ENCODE results near the gene FAM240B.

FAM240B gene

DNA sequence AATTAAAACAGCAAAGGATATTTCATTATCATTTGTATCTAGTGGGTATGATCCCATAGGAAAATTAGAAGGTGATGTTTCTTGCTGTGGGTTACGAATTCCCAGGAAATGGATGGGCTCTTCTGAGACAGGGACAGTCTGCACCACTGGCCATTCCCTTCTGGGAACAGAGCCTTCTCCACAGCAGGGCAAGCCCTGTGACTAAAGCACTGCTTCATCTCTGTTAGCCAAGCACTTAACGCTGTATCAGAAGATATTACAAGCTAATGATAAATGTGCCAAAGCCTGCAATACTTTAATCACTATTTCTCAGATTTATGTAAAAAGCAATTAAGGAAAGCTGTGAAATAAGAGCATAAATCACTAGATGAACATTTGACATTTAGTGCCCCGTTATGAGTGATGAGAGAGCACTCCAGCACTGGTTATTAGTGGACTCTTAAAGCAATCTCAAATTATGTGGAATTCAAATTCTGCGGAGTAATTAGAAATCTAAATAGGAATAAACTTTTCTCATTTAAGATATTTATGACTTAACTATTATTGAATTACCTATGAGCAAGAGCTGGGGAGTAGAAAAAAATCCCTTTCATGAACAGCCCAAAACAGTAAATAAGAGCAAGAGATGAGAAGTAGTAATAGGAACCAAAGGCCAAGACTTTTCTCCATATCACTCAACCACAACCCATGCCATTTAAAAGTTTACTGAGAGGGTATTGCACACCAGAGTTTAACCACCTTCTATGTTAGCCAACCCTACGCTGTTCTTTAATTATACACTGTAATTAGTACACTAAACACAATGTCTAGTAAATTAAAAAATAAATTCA lies 49.2 kb downstream of the FAM240B start:
- DNase-seq (ENCODE audit: low read depth, low spot score): no peak

DNA sequence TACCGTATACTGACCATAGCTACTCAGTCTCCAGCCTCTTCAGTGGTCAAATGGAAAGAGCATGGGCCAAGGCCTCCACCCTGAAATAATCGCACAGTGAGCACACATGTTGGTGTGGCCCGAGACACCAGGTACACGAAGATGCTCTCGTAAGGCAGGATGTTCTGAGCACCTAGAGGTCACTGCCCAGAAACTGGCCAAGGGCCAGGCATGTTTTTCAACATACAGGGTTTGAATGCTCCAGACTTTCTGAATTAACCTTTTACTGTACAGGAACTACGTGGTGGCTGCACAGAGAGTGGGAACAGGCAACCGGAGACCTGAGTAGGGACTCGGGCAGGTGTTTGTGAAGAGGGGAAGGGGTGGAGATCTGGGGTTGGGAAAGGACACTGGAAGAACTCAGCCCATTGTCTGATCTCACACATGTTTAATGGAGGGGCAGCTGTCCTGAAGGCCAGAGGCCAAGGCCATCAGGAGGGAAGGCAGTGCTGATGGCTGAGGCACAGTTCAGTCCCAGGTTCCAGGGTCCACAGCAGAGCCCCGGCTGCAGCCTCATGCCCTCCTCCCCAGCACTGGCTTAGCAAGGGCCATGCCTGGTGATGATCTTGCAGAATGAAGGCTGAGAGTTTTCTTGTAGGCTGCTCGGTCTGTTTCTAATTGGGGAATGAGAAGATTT lies 51.0 kb downstream of the FAM240B start:
- DNase-seq (ENCODE audit: low read depth, low spot score): no peak

DNA sequence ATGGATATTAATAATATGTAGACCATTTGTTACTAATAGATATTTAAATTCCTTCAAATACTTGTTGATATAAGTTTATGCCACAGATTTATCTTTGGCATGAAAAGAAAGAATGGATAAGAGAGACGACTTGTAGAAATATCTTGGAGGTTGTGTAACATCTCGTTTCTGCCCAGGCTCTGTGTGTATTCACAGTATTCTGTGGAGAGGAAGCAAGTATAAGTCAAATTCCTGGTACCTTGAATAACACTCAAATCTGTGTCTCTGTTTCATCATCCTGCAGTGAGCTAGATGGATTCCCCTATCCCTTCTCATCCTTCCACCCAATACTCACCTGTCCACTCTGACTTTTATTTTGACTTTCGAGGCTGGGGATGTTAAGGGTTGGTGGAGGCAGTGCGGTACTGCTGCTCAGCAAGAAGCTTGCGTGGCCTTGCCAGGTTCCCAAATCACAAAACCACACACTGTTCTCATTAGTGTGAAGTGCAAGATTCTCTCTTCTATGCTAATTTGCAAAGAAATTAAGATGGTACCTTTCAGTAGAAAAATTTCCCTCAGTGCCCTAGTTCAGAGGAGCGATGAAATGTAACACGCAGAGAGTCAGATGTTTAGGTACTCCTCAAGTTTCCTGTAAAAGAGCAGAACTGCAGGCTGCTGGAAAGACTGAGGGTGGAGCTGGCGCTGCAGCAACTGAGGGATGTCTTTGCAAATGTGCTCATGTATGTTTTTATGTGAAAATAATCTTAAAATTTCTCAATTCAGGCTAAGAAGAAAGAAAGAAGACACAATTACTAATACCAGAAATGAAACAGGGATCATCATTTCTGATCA lies 57.0 kb downstream of the FAM240B start:
- DNase-seq (ENCODE audit: low read depth, low spot score): no peak

DNA sequence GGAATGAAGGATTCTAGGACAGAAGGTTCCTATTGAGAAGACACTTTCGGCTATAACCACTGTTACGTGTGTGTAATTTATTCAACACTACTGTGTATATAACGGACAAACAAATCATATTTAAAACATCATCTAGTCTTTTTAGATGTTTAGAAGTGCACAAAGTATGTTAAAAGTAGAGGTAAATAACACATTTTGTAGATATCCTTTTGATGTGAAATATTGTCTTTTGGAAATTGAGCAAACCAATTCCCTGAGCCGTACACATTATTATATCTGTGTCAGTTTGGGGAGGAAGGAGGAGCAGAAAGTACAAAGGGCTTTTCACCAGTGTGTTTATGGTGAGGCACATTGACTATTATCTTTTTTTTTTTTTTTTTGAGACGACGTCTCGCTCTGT lies 60.4 kb downstream of the FAM240B start:
- DNase-seq (ENCODE audit: low read depth, low spot score): no peak

DNA sequence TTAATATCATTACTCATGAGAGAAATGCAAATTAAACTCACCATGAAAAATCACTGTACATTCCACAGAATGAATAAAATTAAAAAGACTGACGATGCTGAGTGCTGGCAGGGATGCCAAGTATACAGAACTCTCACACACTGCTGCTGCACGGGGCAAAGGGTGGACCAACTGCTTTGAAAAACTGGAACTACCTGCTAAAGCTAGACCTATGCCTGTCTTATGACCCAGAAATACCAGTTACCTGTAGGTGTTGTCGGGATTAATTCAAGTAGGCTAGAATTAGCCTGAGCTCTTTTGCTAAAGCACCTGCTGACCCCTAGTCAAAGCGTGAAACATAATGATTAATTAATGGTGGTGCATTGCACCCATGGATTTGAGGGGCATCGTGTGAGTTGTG lies 63.0 kb downstream of the FAM240B start:
- DNase-seq (ENCODE audit: low read depth, low spot score): no peak

DNA sequence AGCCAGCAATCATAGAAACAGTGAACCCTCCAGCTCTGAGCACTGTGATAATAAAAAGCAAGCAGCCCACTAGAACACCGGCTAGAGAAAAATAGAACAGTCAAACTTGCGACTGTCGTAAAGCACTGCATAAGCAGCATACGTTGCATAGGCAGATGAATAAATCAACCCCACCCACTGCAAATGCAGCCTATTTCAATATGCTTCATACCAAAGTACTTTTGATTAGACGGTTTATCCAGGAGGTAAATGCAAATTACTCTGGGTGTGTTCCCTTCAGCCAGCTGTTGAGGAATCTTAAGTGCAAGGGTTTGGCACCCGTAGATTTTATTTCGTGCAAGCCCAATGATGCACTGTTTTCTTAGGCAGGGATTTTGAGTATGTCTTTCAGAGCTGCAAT lies 67.4 kb downstream of the FAM240B start:
- no peak for DNase-seq (ENCODE audit: low read depth, low spot score)

DNA sequence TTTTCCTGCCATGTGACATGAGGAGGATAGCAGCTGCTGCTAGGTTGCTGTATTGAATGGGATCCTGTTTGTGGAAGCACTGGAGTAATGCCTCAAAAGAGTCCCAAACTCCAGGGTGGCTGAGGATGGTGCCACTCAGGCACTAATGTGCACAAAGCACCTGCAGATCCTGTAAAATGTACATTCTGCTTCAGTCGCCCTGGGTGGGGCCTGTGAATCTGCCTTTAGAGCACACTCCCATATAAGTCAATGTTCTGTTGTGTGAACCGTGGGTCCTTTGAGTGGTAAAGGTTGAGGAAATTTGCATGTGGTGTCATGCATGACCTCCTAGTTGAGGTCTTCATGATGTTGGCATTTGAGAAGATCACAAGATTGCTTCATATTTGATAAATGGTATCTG lies 67.9 kb downstream of the FAM240B start:
- DNase-seq (ENCODE audit: low read depth, low spot score): no peak

DNA sequence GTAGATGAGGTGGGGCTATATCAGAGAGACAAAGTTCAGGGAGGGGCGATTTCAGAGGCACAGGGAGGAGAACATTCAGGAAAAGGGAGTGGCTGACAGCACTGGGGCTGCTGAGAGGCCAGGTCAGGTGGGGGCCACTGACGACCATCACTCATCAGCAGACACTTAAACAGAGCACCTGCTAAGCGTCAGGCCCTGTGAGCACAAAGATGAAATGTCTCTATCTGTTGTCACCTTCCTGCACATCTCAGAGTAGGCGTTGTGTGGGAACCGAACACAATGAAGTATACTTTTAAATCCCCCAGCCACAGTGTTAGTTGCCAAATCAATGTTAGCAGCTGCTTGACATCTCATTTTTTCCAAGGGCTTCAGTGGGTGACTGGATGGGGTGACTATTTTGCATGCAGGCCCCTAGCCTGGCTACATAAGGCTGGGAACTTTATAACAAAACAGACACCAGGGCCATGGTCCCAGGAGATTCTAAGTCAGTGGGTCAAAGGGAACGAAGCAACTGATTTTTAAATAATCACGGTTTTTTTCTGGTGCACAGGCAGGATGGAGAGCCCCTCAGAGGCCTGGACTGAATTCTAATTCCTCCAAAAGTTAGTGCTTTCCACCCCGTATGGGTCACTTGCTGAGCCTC lies 68.4 kb downstream of the FAM240B start:
- DNase-seq (ENCODE audit: low read depth, low spot score): no peak

DNA sequence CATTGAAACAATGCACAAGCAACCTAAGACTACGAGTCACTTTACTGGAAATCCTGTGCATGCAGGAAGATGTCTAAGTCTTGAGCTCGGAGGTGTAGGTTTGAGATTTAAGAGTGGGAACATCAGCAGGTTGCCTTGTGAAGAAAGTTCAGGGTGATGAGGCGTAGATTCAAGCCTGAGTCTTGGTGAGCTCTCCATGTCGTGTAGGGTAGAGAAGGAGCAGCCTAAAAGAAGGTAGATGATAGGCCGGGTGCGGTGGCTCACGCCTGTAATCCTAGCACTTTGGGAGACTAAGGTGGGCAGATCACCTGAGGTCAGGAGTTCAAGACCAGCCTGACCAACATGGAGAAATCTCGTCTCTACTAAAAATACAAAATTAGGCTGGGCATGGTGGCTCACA lies 69.4 kb downstream of the FAM240B start:
- DNase-seq (ENCODE audit: low read depth, low spot score): no peak

DNA sequence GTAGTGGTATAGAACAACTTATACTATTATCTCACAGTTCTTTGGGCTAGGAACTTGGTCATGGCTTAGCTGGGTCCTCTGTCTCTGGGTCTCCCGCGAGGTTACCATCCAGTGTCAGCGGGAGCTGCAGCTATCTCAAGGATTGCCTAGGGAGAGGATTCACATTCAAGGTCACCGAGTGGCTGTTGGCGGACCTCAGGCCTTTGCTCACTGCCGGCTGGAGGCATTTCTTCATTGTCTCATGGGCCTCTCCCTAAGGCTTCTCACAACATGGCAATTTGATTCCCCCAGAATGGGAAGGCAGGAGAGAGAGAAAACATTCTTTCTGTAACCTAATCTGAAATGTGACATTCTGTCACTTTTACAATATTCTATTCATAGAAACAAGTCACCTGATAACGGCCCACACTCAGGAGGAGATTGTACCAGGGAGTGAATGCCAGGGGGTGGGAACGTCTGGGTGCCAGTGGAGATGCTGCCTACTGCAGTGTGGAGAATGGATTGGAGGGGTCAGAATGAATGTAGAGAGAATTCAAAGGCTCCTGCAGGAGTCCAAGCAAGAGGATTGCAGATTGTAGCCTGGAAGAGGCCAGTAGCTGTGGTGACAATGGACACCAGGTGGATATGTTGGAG lies 70.1 kb downstream of the FAM240B start:
- no peak for DNase-seq (ENCODE audit: low read depth, low spot score)

DNA sequence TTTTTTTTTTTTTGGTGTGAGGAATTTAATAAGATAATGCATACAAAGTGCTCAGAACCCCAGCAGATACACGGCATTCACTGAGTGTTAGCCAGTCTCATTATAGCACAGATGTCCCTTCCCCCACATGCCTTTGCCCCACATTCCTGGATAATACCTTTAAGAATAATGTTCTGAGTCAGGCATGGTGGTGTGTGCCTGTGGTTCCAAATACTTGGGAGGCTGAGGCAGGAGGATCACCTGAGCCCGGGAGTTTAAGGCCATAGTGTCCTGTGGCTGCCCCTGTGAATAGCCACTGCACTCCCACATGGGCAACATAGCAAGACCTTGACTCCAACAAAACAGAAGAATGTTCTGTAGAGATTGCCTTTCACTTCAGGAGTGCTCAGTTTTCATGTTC lies 75.3 kb downstream of the FAM240B start:
- DNase-seq (ENCODE audit: low read depth, low spot score): no peak

Data from iPS DF 19.7 (cell line).